GM23338 (cell line): Measurements from ENCODE around the gene HEPACAM2. TPM values are rescaled to one million over a fixed set of nuclear protein-coding genes. Genes with fewer than 3 reads are reported as not detected.
A peak's percentile ranks its signal among the peaks of the same experiment; 100 is the strongest.

ENCODE experiments used
- ATAC-seq: fragments of 200-7000 bp; cut with Tn5 transposase; 3 replicates; pipeline ENCODE4 v1.9.1; 2020
- DNase-seq: peaks from one replicate; pipeline ENCODE4 v3.0.0-alpha.2; 2015; ENCODE audit warnings: low spot score
- H2AFZ ChIP-seq: fragments of 200-600 bp; sonication (generic); 2 replicates; pipeline ENCODE4 v1.8.0; 2016; ENCODE audit warnings: antibody characterized with exemption, mild to moderate bottlenecking, moderate library complexity
- H3F3A ChIP-seq: fragments of 200-600 bp; sonication (generic); replicated peaks from 2 replicates; pipeline ENCODE4 v1.8.0; 2017; ENCODE audit warnings: antibody characterized with exemption, mixed run types, low read depth
- H3K27ac ChIP-seq: fragments of 200-600 bp; sonication (generic); 2 replicates; pipeline ENCODE4 v1.6.1; 2016; ENCODE audit warnings: low read depth
- H3K27me3 ChIP-seq: fragments of 200-600 bp; sonication (generic); 2 replicates; pipeline ENCODE4 v1.8.0; 2016; ENCODE audit warnings: mild to moderate bottlenecking, mixed run types, moderate library complexity; ENCODE audit not compliant: insufficient read depth
- H3K36me3 ChIP-seq: fragments of 200-600 bp; sonication (generic); 2 replicates; pipeline ENCODE4 v1.8.0; 2016; ENCODE audit warnings: mild to moderate bottlenecking; ENCODE audit not compliant: insufficient read depth
- H3K4me1 ChIP-seq: fragments of 200-600 bp; sonication (generic); 2 replicates; pipeline ENCODE4 v1.8.0; 2016; ENCODE audit warnings: mild to moderate bottlenecking, moderate library complexity; ENCODE audit not compliant: insufficient read depth
- H3K4me2 ChIP-seq: fragments of 200-600 bp; sonication (generic); 2 replicates; pipeline ENCODE4 v1.7.1; 2017; ENCODE audit warnings: mixed run types
- H3K4me3 ChIP-seq: fragments of 200-600 bp; sonication (generic); 2 replicates; pipeline ENCODE4 v1.6.1; 2016; ENCODE audit warnings: mixed run types
- H3K79me2 ChIP-seq: fragments of 200-600 bp; sonication (generic); replicated peaks from 2 replicates; pipeline ENCODE4 v1.8.0; 2017; ENCODE audit warnings: mild to moderate bottlenecking; ENCODE audit not compliant: insufficient read depth
- H3K9me2 ChIP-seq: fragments of 200-600 bp; sonication (generic); 2 replicates; pipeline ENCODE4 v1.8.0; 2017; ENCODE audit not compliant: insufficient read depth
- H4K20me1 ChIP-seq: fragments of 200-600 bp; sonication (generic); replicated peaks from 2 replicates; pipeline ENCODE4 v1.8.0; 2017; ENCODE audit warnings: mild to moderate bottlenecking; ENCODE audit not compliant: insufficient read depth
- H3K27ac Mint-ChIP-seq: 2 replicates; pipeline ENCODE4 v1.8.0; 2020; ENCODE audit warnings: inconsistent platforms, mild to moderate bottlenecking, moderate library complexity, mixed read lengths
- H3K27me3 Mint-ChIP-seq: 3 replicates; pipeline ENCODE4 v1.8.0; 2022; ENCODE audit warnings: low read depth, mild to moderate bottlenecking, moderate library complexity, mixed read lengths, inconsistent platforms; ENCODE audit not compliant: insufficient read depth, poor library complexity
- H3K36me3 Mint-ChIP-seq: 3 replicates; pipeline ENCODE4 v1.8.0; 2021; ENCODE audit warnings: low read depth, mild to moderate bottlenecking, inconsistent platforms, moderate library complexity, mixed read lengths
- H3K4me1 Mint-ChIP-seq: 3 replicates; pipeline ENCODE4 v1.8.0; 2020; ENCODE audit warnings: mild to moderate bottlenecking, inconsistent platforms, mixed read lengths
- H3K4me3 Mint-ChIP-seq: 3 replicates; pipeline ENCODE4 v1.8.0; 2021; ENCODE audit warnings: moderate library complexity, mild to moderate bottlenecking, inconsistent platforms, mixed read lengths
- H3K9me3 Mint-ChIP-seq: 3 replicates; pipeline ENCODE4 v1.8.0; 2020; ENCODE audit warnings: moderate library complexity, mild to moderate bottlenecking, inconsistent platforms, mixed read lengths
- EZH2 ChIP-seq: fragments of 200-600 bp; sonication (generic); IDR thresholded peaks from one replicate; pipeline ENCODE4 v1.8.0; 2017; ENCODE audit warnings: antibody characterized with exemption, mild to moderate bottlenecking, low read depth; ENCODE audit not compliant: unreplicated experiment
- JUNB ChIP-seq: IDR thresholded peaks from one replicate; pipeline ENCODE4 v1.6.1; 2016; ENCODE audit warnings: antibody characterized with exemption; ENCODE audit not compliant: unreplicated experiment
- NANOG ChIP-seq: IDR thresholded peaks from 2 replicates; pipeline ENCODE4 v1.6.1; 2016; ENCODE audit warnings: antibody characterized with exemption, borderline replicate concordance
- POLR2AphosphoS5 ChIP-seq: IDR thresholded peaks from 2 replicates; pipeline ENCODE4 v1.6.1; 2016; ENCODE audit warnings: antibody characterized with exemption, low read depth
- ZNF114 ChIP-seq: fragments of 250-450 bp; sonication (Bioruptor Pico); IDR thresholded peaks from 2 replicates; pipeline ENCODE4 v1.5.0; 2020; ENCODE audit warnings: mild to moderate bottlenecking, moderate library complexity
- ZNF331 ChIP-seq: fragments of 250-450 bp; sonication (Bioruptor Pico); IDR thresholded peaks from 2 replicates; pipeline ENCODE4 v1.5.0; 2020; ENCODE audit warnings: low read depth, mild to moderate bottlenecking, moderate library complexity
- polyA plus RNA-seq: library from polyadenylated mRNA; unstranded; fragments of >200 nt; fragmentation: Nextera tagmentation; extraction: Ambion mirVana; gene quantifications from 2 replicates; pipeline ENCODE4 v1.2.1, GENCODE V29; 2016
- total RNA-seq: library from RNA; depleted of rRNA; stranded (reverse); fragments of >200 nt; shearing (Covaris generic); gene quantifications from 2 replicates; pipeline ENCODE4 v1.2.3, GENCODE V29; 2014
- TF ChIP-seq, protein P1 (sequence below): IDR thresholded peaks from 2 replicates; pipeline ENCODE4 v1.6.1; 2016; ENCODE audit warnings: antibody characterized with exemption
- TF ChIP-seq, protein P2 (sequence below): fragments of 250-450 bp; sonication (Bioruptor Pico); IDR thresholded peaks from 2 replicates; pipeline ENCODE4 v1.5.0; 2020; ENCODE audit warnings: mild to moderate bottlenecking, moderate library complexity
- TF ChIP-seq, protein P3 (sequence below): IDR thresholded peaks from one replicate; pipeline ENCODE4 v1.6.1; 2018; ENCODE audit warnings: antibody characterized with exemption; ENCODE audit not compliant: unreplicated experiment

The HEPACAM2 gene
- total and polyA plus RNA-seq, 2 experiments from 2014 or later, result not detected

DNA sequence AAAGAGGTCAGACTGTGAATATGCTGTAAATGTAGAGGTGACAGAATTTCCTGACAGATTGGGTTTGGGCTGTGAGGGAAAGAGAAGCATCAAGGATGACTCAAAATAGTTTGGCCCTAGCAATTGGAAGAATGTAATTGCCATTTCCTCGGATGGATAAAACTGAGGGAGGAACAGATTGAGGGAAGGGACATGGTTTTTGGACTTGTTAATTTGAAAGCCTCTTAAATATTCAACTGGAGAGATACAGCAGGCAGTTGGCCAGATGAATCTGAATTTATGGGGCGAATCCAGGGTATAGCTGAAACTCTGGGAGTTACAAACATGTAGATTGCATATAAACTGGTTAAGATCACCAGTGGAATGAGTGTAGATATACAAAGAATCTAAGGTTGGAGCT is 9.3 kb upstream of the HEPACAM2 start:
- ATAC-seq, result no peak
- Histone ChIP-seq H3K4me3 (no peak overlapping the region), H3K4me1 (no peaks in the 10 kb centered on the region), H2AFZ (no peak overlapping the region), H3K36me3 (no peaks in the 10 kb centered on the region), H3K27ac (no peak overlapping the region), H3F3A (no peaks in the 10 kb centered on the region), H3K4me2 (no peak overlapping the region), H3K9me2 (no peaks in the 10 kb centered on the region), H3K79me2 (peaks cover 27% of the 10 kb centered on the region), H3K27me3 (no peaks in the 10 kb centered on the region), H4K20me1 (no peaks in the 10 kb centered on the region)
- no peak overlapping the region for H3K4me3 Mint-ChIP-seq
- no peaks in the 10 kb centered on the region for H3K9me3 Mint-ChIP-seq
- H3K27me3 Mint-ChIP-seq, result no peaks in the 10 kb centered on the region
- no peaks in the 10 kb centered on the region for H3K4me1 Mint-ChIP-seq
- TF ChIP-seq, protein P1, sequence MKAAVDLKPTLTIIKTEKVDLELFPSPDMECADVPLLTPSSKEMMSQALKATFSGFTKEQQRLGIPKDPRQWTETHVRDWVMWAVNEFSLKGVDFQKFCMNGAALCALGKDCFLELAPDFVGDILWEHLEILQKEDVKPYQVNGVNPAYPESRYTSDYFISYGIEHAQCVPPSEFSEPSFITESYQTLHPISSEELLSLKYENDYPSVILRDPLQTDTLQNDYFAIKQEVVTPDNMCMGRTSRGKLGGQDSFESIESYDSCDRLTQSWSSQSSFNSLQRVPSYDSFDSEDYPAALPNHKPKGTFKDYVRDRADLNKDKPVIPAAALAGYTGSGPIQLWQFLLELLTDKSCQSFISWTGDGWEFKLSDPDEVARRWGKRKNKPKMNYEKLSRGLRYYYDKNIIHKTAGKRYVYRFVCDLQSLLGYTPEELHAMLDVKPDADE, result no peak
- no peak for TF ChIP-seq ZNF114 (CRISPR knock-in tag)
- no peak for TF ChIP-seq POLR2AphosphoS5
- TF ChIP-seq ZNF331, result no peak
- no peak for DNase-seq
- no peak overlapping the region for H3K27ac Mint-ChIP-seq
- no peaks in the 10 kb centered on the region for H3K36me3 Mint-ChIP-seq

DNA sequence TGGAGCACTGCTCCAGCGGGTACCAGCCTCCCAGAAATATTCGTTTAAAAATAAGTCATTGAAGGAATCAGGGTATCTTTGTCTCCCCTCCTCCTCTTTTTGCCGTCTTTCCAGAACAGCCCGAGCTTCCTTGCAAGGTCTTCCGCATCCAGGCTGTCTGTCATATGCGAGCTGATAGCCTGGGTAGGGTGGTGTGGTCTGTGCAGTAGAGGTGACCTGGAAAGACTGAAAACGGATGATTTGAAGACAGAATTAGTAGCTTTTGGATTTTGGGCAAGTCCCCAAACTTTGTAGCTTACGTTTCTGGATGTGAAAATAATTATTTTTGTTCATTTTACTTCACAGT is 6.4 kb upstream of the HEPACAM2 start:
- Histone ChIP-seq H3K4me2 (peak overlapping the region; percentile 82), H3K4me3 (peak overlapping the region; percentile 67), H3K79me2 (peaks cover 23% of the 10 kb centered on the region; the same call in 1 of the 2 replicates), H3K4me1 (no peaks in the 10 kb centered on the region), H3K9me2 (no peaks in the 10 kb centered on the region), H3K27me3 (no peaks in the 10 kb centered on the region), H3F3A (no peaks in the 10 kb centered on the region), H3K36me3 (no peaks in the 10 kb centered on the region), H2AFZ (peak overlapping the region; percentile 92), H3K27ac (no peak overlapping the region), H4K20me1 (no peaks in the 10 kb centered on the region)
- Mint-ChIP-seq H3K27me3 (no peaks in the 10 kb centered on the region), H3K27ac (peak overlapping the region; percentile 84; the same call in 1 of the 2 replicates), H3K4me3 (peak overlapping the region; percentile 94), H3K4me1 (no peaks in the 10 kb centered on the region), H3K9me3 (no peaks in the 10 kb centered on the region), H3K36me3 (no peaks in the 10 kb centered on the region)
- TF ChIP-seq, protein P2, sequence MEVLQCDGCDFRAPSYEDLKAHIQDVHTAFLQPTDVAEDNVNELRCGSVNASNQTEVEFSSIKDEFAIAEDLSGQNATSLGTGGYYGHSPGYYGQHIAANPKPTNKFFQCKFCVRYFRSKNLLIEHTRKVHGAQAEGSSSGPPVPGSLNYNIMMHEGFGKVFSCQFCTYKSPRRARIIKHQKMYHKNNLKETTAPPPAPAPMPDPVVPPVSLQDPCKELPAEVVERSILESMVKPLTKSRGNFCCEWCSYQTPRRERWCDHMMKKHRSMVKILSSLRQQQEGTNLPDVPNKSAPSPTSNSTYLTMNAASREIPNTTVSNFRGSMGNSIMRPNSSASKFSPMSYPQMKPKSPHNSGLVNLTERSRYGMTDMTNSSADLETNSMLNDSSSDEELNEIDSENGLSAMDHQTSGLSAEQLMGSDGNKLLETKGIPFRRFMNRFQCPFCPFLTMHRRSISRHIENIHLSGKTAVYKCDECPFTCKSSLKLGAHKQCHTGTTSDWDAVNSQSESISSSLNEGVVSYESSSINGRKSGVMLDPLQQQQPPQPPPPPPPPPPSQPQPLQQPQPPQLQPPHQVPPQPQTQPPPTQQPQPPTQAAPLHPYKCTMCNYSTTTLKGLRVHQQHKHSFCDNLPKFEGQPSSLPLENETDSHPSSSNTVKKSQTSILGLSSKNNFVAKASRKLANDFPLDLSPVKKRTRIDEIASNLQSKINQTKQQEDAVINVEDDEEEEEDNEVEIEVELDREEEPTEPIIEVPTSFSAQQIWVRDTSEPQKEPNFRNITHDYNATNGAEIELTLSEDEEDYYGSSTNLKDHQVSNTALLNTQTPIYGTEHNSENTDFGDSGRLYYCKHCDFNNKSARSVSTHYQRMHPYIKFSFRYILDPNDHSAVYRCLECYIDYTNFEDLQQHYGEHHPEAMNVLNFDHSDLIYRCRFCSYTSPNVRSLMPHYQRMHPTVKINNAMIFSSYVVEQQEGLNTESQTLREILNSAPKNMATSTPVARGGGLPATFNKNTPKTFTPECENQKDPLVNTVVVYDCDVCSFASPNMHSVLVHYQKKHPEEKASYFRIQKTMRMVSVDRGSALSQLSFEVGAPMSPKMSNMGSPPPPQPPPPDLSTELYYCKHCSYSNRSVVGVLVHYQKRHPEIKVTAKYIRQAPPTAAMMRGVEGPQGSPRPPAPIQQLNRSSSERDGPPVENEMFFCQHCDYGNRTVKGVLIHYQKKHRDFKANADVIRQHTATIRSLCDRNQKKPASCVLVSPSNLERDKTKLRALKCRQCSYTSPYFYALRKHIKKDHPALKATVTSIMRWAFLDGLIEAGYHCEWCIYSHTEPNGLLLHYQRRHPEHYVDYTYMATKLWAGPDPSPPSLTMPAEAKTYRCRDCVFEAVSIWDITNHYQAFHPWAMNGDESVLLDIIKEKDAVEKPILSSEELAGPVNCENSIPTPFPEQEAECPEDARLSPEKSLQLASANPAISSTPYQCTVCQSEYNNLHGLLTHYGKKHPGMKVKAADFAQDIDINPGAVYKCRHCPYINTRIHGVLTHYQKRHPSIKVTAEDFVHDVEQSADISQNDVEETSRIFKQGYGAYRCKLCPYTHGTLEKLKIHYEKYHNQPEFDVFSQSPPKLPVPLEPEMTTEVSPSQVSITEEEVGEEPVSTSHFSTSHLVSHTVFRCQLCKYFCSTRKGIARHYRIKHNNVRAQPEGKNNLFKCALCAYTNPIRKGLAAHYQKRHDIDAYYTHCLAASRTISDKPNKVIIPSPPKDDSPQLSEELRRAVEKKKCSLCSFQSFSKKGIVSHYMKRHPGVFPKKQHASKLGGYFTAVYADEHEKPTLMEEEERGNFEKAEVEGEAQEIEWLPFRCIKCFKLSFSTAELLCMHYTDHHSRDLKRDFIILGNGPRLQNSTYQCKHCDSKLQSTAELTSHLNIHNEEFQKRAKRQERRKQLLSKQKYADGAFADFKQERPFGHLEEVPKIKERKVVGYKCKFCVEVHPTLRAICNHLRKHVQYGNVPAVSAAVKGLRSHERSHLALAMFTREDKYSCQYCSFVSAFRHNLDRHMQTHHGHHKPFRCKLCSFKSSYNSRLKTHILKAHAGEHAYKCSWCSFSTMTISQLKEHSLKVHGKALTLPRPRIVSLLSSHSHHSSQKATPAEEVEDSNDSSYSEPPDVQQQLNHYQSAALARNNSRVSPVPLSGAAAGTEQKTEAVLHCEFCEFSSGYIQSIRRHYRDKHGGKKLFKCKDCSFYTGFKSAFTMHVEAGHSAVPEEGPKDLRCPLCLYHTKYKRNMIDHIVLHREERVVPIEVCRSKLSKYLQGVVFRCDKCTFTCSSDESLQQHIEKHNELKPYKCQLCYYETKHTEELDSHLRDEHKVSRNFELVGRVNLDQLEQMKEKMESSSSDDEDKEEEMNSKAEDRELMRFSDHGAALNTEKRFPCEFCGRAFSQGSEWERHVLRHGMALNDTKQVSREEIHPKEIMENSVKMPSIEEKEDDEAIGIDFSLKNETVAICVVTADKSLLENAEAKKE (CRISPR knock-in tag), result no peak
- TF ChIP-seq ZNF331 (no peak), ZNF114 (CRISPR knock-in tag) (no peak), NANOG (no peak), EZH2 (no peak), POLR2AphosphoS5 (no peak), JUNB (no peak)
- TF ChIP-seq, protein P3, sequence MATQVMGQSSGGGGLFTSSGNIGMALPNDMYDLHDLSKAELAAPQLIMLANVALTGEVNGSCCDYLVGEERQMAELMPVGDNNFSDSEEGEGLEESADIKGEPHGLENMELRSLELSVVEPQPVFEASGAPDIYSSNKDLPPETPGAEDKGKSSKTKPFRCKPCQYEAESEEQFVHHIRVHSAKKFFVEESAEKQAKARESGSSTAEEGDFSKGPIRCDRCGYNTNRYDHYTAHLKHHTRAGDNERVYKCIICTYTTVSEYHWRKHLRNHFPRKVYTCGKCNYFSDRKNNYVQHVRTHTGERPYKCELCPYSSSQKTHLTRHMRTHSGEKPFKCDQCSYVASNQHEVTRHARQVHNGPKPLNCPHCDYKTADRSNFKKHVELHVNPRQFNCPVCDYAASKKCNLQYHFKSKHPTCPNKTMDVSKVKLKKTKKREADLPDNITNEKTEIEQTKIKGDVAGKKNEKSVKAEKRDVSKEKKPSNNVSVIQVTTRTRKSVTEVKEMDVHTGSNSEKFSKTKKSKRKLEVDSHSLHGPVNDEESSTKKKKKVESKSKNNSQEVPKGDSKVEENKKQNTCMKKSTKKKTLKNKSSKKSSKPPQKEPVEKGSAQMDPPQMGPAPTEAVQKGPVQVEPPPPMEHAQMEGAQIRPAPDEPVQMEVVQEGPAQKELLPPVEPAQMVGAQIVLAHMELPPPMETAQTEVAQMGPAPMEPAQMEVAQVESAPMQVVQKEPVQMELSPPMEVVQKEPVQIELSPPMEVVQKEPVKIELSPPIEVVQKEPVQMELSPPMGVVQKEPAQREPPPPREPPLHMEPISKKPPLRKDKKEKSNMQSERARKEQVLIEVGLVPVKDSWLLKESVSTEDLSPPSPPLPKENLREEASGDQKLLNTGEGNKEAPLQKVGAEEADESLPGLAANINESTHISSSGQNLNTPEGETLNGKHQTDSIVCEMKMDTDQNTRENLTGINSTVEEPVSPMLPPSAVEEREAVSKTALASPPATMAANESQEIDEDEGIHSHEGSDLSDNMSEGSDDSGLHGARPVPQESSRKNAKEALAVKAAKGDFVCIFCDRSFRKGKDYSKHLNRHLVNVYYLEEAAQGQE, result no peak
- TF ChIP-seq, protein P1, result no peak
- DNase-seq, result peak; percentile 22
- peak; percentile 4 for ATAC-seq
